Nucleus accumbens (tissue), 56 donors: ENCODE measurements around the gene ALDH3B1.

Experiments
- DNase-seq, 56 donors: peaks; one replicate each; lab custom pipeline; 2025; lab: John Stamatoyannopoulos, UW

Gene ALDH3B1

DNA sequence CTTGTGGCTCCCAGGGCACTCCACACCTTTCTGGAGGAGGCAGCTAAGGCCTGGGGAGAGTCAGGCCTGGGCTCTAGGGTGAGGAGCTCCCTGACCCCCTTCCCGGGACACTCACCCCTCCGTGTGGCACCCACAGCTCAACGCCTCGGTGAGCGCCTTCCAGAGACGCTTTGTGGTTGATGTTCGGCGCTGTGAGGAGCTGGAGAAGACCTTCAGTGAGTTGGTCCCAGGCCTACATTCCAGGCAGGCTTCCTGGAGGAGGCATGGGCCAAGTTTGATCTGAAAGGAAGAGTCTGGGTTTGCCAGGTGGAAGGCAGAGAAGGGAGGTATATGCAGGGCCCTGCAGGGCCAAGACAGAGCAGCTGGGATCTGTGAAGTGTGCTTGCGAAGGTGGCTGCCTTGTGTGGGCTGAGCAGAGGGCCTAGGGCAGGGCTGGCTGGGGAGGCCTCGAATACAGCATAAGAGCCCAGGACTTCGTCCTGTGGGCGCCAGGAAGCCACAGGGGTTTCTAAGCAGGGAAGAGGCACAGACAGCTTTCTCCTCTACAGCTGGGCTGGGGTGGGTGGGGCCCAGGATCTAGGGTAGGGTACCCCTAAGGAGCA, 31.6 kb downstream of the ALDH3B1 start:
- DNase-seq: no peak

GRCh38 chr11:68042219-68043028, 32.3 kb downstream of the ALDH3B1 start:
- no peak for DNase-seq

DNA sequence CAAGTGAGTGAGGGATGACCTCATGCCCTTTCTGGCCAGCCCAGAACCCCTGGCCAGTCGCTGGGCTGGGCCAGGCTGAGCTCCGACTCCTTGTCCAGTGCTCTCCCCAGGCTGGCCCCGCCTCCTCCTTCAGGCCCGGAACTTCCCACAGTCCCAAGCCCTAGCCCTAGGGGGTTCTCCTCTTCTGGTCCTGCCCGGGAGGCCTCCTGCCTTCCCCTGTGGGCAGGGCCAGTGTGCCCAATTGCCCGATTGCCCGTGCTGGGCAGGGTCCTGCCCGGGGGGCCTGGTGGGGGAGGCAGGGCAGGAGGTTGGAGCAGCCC, 32.9 kb downstream of the ALDH3B1 start:
- no peak for DNase-seq

GRCh38 chr11:68043349-68044144, 33.4 kb downstream of the ALDH3B1 start:
- no peak for DNase-seq

DNA sequence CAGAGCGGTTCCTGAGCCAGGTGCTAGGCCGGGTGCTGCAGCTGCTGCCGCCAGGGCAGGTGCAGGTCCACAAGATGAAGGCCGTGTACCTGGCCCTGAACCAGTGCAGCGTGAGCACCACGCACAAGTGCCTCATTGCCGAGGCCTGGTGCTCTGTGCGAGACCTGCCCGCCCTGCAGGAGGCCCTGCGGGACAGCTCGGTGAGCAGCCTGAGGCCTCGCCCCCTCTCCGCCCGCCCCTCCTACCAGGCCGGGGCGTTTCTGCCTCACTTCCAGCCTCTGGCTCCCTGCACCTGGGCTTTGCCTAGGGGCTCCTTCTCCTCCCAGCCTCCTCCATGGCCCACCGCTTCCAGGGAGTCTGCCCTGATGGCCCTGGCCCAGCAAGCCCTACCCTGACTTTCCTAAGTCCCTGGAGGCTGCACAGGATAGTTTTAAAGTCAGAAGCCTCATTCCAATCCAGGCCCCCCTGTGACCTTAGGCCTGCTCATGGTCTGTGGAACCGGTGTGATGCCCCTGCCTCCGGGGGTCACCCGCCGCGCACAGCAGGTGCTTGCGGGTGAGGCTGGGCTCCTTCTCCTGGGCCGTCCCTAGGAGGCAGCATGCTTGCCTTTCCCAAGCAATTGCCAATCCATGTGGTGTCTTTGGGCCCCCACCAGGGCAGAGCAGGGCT, 34.2 kb downstream of the ALDH3B1 start:
- DNase-seq: no peak

DNA sequence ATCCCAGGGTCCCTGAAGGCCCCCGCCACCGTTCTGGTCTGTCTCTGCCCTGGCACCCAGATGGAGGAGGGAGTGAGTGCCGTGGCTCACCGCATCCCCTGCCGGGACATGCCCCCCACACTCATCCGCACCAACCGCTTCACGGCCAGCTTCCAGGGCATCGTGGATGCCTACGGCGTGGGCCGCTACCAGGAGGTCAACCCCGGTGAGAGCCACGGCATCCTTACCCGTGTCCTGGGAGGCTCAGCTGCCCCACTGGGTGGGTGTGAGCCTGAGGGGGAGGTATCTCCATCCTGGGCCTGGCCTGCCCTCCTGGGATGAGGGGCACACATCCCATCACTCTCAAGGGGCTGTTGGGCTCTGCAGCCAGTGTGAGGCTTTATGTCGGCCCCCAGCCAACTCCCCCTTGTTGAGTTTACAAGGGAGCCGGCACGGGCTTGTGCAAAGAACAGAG, 34.8 kb downstream of the ALDH3B1 start:
- DNase-seq: no peak

DNA sequence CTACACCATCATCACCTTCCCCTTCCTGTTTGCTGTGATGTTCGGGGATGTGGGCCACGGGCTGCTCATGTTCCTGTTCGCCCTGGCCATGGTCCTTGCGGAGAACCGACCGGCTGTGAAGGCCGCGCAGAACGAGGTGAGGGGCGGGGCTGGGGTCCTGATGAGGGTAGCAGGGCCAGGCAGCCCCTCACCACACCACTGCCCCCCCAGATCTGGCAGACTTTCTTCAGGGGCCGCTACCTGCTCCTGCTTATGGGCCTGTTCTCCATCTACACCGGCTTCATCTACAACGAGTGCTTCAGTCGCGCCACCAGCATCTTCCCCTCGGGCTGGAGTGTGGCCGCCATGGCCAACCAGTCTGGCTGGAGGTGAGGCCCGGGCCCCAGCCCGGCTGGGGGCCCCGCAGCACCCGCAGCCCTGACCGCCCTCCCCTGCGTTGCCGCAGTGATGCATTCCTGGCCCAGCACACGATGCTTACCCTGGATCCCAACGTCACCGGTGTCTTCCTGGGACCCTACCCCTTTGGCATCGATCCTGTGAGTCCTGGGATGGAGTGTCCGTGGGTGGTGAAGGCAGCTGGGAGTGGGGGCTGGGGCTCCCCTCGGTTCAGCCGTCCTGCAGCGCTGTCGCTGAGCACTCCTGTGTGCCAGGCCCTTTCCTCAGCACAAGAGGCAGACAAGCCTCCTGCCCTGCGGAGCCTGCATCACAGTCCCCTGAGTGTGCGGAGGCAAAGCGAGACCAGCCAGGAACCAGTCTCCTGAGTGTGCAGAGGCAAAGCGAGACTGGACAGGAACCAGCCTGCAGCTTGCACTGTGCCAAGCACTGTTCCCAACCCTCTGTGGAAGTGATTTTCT, 37.5 kb downstream of the ALDH3B1 start:
- DNase-seq: peak in 3 of 56 donors; percentile 20 to 35 (median 33)

DNA sequence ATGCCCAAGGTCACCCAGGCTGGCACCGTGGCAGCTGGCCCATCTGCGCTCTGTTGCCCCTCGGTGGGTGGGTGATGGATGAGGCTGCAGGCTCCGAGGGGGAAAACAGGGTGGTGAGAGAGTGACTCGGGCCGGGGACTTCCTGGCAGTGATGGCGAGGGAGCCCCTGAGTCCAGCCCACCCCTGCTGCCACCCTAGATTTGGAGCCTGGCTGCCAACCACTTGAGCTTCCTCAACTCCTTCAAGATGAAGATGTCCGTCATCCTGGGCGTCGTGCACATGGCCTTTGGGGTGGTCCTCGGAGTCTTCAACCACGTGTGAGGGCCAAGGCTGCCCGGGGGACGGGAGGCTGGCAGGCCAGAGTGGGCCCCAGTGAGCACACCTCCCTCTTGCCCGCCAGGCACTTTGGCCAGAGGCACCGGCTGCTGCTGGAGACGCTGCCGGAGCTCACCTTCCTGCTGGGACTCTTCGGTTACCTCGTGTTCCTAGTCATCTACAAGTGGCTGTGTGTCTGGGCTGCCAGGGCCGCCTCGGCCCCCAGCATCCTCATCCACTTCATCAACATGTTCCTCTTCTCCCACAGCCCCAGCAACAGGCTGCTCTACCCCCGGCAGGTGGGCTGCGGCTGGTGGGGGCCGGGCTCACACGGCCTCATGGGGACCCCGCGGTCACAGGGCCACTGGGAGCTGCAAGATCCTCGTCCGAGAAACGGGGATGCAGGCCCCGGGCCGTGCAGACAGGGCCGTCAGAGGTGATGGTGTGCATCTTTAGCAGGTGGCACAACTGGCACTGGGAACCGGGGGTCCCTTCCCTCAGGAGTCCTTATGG, 38.8 kb downstream of the ALDH3B1 start:
- no peak for DNase-seq

DNA sequence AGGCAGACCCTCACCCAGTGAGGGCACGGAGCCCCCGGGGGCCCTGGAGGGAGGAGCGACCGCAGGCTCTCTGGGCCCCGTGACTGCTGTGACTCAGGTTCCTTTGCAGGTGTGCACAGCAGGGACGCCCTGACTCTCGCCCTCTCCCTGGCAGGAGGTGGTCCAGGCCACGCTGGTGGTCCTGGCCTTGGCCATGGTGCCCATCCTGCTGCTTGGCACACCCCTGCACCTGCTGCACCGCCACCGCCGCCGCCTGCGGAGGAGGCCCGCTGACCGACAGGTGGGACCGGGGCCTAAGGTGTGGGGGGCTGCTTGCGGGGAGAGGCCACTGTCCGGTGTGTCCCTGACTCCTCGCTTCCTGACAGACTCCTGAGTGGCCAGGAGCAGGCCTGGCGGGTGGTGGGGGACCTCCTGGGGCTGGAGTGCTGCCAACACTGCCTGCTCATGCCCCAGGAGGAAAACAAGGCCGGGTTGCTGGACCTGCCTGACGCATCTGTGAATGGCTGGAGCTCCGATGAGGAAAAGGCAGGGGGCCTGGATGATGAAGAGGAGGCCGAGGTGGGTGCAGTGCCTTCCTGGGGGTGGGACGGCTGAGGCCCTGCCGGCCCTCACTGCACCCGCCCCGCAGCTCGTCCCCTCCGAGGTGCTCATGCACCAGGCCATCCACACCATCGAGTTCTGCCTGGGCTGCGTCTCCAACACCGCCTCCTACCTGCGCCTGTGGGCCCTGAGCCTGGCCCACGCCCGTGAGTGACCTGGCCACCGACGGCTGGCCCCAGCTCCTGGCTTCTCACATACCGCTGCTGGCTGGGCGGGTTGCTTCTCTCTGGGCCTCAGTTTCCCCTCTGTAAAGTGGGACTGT, 39.6 kb downstream of the ALDH3B1 start:
- DNase-seq: peak in 1 of 56 donors; percentile 16

GRCh38 chr11:68050371-68050841, 40.3 kb downstream of the ALDH3B1 start:
- no peak for DNase-seq

DNA sequence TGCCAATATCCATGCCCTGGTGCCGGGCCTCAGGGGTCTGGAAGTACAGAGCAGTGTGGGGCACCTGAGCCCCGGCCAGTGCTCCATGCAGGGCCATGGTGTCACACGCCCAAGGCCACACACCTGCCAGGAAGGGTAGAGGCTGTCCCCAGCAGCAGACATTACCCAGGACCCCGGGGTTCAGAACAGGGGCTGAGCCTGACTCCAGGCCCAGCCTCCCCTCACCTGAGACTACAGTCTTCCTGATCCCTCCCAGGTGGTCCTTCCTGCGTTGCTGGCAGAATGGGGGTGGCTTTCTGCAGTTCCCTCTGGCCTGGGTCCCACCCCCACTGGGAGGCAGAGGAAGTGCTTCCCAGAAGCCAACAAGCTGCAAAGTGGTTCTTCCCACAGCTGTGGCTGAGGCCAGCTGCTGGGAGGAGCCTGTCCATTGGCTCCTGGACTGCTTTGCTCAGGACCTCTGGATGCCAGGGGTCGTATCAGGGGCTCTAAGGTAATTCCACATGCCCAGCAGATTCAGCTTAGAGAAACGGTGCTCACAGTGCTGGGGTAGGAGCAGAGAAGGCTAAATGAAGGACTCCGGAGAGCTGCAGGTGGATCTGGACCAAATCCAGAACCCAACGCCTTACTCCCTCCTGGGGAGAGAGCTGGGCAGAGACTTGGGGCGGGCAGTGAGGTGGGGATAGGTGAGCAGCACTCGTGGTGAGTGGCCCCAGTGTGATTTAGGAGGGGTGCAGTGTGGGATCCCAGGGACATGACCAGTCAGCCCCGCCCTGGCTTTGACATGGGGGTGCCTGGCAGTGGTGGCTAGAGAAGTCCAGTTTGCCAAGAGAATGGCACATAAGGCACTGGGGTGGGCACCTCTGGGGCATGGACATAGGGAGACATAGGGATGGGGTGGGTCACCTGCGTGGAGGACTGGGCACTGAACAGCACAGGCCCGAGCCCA, 41.3 kb downstream of the ALDH3B1 start:
- DNase-seq: no peak

- peak in 2 of 56 donors; percentile 20 to 25 for DNase-seq
Observed at GRCh38 chr11:68052137-68052873, 42.2 kb downstream of the ALDH3B1 start.

DNA sequence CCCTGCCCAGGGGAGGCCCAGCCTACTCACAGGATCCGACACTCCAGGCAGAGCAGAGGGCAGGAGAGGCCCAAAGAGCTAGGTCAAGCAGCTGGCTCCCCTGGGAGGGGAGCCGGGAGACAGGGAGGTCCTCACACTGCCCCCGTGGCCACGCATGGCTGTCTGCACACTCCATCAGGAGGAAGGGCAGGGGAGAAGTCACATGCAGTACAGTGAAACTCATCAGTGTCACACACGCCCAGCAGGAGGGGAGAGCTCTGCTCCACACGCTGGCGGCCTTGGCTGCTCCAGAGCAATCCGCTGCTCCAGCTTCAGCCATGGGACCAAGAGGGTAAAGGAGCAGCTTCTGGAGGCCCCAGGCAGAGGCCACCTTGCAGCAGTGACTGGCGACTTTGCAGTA, 43.0 kb downstream of the ALDH3B1 start:
- DNase-seq: no peak

- DNase-seq: no peak
Observed at GRCh38 chr11:68053981-68054812, 44.1 kb downstream of the ALDH3B1 start.
